HK-2 (cell line): ENCODE data around the gene BID.

ENCODE experiments used
- DNase-seq: peaks from one replicate; pipeline ENCODE4 v3.0.0-alpha.2; 2018; ENCODE audit not compliant: unreplicated experiment

The BID gene

DNA sequence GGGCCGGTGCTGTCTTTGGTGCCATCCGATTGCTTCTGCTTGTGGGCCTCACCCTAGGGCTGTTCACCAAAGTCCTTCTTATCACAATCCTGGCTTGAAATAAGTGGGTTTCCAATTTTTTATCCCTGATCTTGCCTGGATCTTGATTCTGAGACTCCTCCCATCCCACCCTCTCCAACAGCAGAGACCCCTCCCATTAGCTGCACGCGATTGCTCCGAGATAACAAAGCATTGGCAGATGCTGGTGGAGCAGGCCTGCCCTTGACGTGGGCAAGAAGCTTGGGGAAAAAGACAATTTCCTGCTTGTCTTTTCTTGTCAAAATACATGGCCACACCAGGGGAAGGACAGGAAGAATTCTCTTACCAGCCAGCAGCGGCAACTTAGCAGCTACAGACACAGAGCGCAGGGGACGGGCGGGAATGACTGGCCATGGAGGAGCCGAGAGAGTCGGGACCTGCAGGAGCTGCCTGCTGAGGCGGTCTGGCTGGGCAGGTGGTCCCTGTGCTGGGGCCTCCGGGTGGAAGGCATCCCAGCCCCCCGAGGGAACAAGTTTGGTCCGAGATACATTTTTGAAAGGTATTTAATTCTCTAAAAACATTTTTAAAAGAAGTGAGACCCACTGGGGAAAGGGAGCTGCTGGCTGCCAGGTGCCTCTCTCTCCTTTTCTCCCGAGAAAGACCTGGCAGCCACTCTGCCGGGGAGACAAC lies 9.7 kb upstream of the BID start:
- DNase-seq: no peak

DNA sequence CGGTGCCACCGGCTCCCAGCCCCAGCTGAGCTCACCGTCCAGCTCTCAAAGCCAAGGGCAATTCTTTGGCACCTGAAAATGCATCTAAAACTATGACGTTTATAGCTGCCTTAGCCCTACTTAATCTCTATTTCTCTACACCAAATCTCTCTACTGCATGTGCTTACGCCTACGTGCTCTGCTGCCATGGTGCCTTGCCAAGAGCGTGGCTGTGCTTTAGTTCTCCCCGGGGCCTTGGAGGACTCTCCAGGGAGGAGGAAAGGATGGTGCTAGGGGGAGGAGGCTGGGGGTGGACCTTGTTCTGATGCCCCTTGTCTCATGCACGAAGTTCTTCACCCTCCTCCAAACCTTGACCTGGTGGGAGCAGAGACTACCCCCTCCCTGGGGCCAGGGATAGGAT lies 9.0 kb upstream of the BID start:
- DNase-seq: no peak

DNA sequence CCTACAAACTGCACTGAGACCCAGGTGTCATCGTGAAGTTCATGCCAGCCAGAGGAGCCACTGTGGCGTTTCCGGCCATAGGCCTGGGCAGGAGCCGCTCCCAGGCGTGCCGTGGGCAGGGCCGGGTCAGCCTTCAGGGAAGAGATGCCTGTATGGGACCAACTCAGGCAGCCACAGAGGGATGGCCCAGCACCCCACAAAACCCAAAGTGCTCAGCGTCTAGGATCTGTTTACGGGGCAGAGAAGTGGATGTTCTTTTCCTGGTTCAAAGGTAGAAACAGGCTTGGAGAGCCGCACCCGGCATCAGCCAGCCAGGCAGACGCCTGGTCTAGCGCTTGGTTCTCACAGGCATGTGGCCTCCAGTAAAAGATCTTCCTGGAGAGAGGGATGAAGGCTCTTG lies 8.4 kb upstream of the BID start:
- no peak for DNase-seq

DNA sequence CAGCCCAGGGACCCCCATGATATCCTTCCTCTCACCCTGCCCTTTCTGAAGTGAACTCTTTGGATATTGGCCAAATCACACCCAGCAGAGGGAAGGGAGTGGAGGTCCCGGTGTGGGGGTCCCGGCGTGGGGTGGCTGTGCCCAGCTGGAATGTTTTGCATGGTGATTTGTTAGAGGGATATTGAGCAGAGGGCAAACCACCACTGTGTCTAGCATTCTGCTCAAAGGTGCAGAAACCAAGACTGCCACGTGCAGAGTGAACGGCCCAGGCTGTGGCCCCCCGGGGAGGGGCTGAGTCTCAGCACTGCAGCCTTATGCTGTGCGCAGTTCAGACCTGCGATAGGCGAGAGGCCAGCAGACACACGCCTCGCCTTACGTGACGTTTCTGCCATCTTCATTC lies 7.9 kb upstream of the BID start:
- DNase-seq: no peak

DNA sequence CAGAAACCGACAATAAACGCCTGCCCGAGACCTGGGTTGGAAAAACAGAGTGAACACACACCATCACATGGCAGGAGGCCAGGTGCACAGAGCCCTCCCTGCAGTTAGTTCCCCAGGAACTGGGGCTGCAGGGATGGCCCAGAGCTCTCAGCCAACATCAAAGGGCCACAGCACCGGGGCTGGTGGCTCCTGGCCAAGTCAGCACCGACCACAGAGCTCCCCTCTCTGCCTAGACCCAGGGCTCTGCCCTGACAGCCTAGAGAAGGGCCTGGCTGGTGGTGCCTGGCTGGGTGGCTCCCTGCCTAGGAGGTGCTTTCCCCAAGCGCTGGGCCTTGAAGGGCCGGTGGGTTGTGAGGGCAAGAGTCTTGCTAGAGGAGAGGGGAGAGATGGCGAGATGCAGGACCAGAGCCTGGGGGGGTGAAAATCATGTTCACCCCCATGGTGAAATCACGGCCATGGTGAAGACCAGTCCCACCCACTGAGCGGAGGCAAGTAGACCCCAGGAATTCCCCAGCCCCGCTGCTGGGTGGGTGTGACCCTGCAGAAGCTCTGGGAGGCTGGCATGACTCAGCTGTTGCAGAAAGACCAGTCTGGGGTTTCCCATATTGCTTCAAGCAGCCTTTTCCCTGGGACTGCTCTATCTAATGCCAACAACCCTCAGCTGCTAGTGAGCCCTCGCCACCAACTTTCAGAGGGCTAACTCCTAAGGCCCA lies 7.2 kb upstream of the BID start:
- DNase-seq: peak; percentile 68

DNA sequence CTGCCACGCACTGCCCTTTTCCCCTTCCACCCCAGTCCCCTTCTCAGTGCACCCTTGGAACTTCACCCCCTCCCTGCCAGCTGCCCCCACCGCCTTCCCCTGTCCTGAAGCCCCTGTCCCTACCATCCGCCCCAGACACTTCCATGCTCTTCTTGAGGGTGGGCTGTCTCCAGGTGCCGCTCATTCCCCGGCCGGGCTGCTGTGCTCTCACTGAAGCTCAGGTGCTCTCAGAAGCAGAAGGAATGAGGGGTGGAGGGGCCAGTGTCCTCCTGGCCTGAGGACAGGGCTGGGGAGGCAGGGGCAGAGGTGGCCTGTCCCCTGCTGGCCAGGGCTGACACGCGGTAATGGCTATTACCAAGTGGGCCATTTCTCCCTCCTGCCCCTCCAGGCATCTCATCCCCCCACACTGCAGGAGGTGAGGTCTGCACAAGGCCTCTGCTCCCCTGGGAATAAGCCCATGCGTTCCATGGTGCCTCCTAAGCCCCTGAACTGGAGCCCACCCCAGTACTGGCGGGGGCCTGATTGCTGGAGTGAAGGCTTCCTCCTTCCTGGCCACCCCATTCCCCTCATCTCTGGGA lies 6.6 kb upstream of the BID start:
- no peak for DNase-seq

DNA sequence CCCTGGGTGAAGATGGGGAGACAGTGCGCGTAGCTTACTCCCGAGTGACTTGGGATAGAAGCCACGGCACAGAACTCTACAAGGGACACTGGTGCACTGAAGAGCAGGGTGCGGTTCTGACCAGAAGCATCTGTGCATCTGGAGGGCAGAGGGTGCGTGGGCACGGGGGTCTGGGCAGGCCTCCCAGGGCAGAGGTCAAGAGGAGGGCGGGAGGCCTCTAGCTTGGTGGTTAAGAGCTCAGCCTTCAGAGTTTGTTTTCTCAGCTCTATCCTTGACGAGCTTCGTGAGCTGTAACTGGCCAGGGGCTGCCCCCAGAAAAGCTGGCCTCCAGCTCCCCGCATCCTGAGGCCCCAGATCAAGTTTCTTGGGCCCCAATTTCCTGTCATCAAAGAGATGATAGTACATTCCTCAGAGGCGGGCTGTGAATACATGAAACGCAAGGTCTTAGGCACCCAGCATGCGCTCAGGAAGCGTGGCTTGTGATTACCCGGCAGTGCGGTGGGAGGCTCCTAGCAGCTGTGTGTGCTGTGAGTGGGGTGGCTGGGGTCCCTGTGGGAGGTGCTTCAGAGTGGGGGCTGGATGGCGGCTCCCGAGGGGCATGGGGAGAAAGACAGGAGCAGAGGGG lies 6.0 kb upstream of the BID start:
- no peak for DNase-seq

DNA sequence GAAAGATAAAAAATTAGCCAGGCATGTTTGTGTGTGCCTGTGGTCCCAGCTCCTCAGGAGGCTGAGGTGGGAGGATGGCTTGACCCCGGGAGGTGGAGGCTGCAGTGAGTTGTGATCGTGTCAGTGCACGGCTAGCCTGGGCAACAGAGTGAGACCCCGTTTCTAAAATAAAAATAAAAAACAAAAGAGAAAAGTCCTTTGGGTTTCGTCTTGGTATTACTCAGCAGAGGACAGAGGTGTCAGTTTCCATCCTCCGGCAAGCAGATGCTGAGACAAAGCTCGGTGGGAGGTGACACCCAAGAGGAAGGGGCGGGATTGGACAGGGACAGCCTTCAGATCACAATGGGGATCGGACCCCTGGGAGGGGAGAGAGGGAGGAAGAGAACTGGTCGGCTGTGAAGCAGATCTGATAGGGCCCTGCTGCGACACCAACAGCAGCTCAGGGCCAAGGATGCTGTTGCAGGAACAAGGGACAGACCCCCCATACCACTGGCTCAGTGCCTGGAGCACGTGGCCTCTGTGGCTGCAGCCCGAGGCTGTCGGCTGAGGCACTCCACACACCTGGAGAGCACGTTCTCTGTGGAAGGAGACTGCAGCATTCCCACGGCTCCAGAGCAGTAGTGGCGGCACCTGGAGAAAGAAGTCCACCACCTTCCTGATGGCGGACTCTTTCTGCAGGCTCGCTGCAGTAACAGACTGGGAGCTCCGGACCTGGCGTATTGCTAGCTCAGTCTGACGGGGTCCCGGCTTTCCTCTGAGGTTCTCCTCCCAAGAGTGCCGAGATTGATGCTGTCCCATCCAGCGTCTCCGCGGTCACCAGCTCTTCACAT lies 5.2 kb upstream of the BID start:
- DNase-seq: no peak

DNA sequence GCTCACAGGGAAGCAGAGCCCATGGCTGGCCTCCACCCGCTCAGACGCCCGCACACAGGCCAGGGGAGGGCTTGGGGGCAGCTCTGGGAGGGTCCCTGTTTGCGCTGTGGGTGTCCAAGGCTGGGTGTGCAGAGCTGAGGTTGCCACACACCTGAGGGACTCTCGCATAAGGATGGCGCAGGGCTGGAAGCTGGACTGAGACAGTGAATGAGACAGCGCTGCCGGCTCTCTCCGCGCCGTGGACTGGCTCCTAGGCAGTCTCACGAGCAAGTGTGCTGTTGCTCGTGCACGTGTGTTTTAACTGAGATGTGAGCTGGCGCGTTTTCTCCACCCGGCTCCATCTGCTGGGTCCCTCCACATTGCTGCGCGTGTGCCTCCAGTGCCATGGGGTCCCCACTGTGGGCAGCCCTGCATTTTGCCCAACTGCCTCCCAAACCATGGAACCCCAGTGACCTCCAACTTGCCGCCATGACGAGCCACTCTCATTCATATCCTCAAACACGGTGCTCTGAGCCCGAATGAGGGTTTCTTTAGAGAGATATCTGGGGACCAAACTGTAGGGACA lies 4.2 kb upstream of the BID start:
- DNase-seq: no peak

DNA sequence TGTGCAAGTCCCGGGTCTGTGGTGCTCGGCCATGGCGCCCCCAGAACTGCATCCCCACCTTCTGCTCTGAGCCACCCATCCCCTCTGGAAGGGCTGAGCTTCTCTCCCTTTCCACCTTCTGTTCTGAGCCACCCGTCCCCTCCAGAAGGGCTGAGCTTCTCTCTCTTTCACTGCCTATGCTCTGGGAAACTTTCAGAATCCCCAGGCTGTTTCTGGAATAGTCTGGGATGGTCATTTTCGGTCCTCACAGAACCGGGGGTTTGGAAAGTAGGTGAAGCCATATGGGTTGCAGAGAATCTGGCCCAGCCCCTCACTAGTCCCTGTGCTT lies 3.4 kb upstream of the BID start:
- no peak for DNase-seq

DNA sequence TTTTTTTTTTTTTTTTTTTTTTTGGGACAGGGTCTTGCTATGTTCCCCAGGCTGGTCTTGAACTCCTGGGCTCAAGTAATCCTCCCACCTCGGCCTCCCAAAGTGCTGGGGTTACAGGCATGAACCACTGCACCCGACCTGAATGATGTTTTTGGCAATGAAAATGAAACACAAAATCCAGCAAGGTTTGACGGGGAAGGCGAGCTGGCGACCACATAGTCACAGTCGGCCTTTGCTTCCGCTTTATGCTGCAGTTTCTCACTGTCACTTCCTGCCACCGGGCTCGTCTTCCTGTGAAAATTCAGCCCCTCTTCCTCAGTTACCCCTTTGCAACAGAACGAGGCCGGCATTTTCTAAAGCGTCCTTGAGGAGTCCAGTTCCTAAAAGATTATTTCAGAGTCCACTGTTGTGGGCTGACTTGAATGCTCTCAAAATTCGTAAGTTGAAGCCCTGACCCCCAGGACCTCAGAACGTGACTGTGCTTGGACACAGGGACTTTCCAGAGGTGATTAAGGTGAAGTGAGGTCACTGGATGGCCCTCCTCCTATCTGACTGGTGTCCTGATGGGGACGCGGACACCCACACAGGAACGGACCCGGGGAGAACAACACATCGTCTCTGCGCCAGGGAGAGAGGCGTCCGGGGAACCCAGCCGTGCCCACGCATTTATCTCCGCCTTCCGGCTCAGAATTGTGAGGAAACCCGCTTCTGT lies 2.9 kb upstream of the BID start:
- DNase-seq: no peak

DNA sequence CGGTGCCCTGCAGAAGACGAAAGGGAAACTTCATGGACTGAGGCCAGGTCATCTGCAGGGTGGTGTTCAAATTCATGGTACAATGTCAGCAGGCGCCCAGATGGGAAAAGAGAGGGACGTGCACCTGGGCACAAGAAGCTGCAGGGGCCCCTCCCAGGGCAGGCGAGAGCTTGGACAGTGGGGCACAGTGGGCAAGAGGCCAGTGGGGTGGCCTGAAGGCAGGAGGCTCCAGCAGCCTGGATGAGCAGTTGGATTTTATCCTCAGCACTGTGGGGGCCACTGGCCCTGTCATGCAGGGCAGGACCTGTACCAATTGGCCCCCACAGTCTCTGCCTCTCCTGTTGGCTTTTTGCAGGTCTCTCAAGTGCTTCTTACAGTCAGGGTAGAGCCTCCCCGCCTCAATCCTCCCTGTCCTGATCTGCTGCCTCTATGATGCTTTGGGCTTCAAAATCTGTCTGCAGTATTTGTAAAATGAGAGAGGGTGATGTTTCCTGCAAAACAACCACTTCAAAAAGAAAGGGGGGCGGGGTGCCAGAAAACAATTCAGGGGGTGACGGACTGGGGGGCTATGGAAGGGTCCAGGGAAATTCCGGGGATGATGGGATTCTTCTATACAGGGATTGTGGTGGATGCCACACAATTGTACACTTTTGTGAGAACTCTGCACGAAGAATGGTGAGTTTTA lies 1.7 kb upstream of the BID start:
- no peak for DNase-seq

DNA sequence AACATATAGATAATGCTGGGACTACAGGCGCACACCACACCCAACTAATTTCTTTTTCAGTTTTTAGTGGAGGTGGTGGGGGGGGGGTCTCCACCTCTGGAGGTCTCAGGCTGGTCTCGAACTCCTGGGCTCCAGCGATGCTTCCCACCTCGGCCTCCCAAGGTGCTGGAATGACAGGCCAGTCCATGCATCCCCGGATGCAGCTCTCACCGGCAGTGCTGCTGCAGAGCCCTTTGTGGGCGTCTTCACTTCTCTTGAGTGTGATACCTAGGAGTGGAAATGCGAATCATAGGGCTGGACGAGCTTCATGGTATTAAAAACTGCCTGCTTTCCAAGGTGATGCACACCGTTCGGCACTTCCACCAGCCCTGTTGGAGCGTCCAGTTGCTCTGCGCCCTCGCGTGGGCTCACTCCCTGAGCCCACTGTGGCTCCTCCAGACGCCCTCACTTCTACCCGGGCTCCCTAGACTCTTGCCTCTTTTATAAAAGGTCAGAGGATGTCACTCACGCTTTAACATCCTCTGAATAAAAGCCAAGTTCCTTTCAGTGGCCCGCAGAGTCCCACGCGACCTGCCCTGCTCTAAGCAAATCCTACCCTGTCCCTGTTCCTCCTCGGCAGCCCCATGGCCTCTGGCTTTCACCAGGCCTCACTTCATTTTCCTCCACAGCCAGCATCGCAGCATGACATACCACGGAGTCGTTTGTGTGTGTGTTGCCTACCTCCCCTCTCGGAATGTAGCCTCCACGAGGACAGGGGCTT lies 837 bp upstream of the BID start:
- no peak for DNase-seq

DNA sequence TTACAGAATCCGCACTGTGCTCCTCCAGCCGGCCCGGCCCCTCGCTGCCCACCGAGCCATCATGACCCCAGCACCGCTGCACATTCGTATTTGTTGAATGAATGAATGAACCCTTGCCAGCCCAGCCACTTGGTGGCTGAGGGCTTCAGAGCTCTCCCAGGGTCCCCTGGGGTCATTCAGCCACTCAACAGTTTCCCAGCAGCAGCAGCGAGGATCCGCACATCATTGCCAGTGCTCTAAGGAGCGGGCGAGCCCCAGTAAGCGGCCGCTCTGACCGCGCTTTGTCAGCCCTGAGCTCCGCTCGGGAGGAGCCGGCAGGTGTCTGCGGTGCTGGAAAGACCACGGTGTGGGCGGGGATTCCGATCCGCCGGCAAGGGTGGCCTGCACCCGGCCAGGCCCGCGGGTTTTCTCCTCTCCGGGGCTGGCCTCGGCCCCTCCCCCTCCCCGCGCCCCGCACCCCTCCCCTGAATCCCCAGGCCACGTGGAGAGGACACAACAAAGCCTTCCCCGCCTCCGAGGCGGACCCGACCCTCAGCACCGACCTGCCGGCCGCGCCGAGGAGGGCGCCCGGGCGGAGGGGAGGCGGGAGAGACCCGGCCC lies 563 bp downstream of the BID start:
- peak; percentile 58 for DNase-seq

DNA sequence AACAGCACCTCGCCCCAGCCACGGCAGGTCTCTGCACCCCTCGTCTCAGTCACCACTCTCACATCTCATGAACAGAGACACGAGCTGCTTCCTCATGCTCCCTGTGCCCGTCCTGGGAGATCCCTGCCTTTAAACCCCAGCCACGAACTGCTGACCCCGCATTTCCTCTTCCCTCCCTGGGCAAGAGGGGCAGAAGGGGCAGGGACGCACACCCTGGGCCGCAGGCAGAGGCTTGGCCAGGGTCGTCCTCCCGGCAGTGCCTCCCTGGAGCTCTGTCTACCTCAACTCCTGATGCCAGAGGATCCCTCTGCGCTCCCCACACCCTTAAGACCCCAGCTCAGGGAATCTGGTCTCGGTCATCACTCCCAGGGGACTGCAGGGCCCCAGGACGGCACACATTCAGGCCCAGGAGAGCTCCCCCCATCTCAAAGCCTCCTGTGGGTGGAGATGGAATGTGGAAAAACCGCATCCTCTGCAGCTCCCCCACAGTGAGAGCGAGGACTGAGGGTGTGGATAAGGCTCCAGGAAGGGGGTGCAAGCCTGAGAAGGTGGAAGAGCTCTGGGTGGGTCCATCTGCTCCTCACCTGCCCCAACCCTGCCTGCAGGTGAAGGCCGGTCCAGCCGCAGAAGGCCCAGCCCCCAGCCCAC lies 1.2 kb downstream of the BID start:
- peak; percentile 59 for DNase-seq

DNA sequence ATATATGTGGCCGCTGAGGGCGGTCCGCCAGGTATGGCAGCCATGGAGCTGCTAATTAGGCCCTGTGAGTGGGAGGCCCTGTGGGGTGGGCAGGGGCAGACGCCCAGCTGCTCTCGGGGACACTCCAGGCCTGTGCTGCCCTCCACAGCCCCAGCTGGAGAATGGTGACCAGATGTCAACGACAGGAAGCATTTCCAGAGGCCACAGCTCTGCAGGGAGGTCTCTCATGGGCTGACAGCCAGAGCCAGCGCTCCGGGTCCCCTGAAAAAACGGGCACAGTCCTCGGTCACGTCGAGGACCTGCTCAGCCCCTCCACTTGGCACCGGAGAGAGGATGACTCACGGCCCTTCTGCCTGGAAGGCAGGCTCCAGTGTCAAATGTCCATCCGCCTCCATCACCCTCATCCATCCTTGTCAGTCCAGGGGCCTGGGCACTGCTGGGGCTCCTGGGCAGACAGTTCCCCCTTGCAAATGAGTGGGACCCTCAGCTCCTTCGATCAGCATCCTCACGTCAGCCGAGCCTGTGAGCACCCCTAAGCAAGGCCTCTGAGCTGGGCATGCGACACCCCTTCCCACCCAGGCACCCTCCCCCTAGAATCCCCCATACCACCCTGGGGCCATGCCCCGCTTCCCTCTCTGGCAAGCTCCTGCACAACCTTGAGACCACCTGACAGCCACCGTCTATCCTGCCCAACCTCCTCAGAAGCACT lies 1.9 kb downstream of the BID start:
- peak; percentile 64 for DNase-seq

DNA sequence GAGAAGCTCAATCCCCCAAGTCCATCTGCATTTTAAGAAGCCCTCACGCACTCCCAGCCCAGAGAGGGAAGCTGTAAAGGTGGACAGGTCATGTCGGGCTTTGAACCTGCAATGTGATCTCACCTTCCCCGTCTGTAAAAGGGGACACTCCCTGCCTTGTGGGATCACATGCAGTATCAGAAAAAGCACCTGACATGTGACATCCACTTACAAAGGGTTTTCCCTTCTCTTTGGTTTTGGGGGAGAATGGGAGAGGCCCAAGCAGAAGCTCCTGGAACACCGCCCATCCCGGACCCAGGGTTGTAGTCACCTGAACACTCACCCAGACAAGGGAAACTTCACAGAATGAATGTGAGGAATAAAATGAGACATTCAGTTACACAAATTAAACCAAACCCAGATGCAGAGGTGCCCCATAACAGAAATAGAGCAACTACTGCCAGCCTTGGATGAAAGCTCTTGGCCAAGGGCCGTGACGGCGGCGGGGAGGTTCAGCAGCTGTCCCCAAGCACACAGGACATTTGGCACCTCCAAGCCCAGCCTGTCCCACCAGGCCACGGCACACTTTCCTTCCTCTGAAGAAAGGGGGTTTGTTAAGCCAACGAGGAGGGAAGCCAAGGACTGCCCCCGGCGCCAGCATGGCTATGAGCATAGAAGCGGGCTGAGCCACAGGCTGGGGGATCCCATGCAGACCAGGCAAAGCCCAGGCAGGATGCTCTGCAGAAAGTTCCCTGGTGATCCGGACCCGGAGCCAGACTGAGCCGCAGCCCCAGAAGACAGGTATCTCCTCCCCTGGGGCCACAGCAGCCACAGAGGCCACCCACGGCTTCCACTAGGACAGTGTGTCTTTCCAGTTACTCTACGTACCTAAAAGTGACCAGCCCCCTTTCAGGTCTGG lies 3.8 kb downstream of the BID start:
- DNase-seq: no peak
